ENCODE data around the gene PET100. TPM values are rescaled to one million over a fixed set of nuclear protein-coding genes. Genes with fewer than 3 reads are reported as not detected.

The PET100 gene
- total RNA-seq: 10 to 100 TPM; 23.7 to 40.4 (median 33.1) TPM

DNA sequence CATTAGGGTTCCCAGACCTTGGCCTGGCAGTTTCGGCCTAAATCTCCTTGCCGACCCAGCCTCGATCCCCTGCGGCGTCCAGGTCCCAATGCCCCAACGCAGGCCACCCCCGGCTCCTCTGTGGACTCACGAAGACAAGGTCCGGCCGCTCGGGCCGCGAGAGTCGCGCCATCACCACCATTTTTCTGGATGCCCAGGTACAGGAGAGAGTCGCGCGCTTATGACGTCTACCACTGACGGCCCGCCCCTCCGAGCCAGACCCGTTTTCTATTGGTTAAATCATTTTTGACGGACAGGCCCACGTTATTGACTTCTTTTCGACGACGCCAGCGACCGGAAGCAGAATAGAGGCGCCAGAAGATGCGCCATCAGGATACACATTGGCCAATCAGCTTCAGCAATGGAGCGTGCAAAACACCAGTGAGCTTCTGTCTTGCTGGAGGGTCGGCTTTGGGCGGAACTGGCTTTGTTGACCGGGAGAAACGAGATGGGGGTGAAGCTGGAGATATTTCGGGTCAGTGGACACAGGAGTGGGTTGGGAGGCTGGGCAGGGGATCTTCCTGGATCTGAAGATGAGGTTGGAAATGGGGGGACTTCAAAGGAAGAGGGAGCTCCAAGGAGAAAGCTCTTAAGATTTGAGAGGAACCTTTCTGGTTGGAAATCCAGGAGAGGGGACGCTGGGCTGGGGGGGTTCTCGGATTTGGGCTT lies at the start of gene PET100, which contains the start of gene XAB2:
TSS of gene PET100 (plus strand) at position 447 of the 708 bp plus-strand sequence. CDS start at position 488, 41 bp downstream.
TSS of gene XAB2 (minus strand) at position 199 of the 708 bp plus-strand sequence. CDS start at position 181, 18 bp downstream.
- Histone ChIP-seq H3K27ac (peak within 1 kb of the TSS; percentile 89 to 95), H3K4me3 (peak within 1 kb of the TSS; percentile 83 to 99 (median 92)), H3K9me3 (no peaks in the 10 kb centered on the region), H3K27me3 (no peaks in the 10 kb centered on the region), H3K4me1 (peaks cover 5 to 19% of the 10 kb centered on the region in 2 donors), H3K36me3 (no peaks in the 10 kb centered on the region)
- TF ChIP-seq POLR2AphosphoS5 (IDR thresholded peaks at IDR 0.05) (peak; percentile 85 to 97 (median 87)), CTCF (IDR thresholded peaks at IDR 0.05) (no peak), POLR2A (IDR thresholded peaks at IDR 0.05) (peak; percentile 35)
- DNase-seq (ENCODE audit: low spot score in 2 of 2): peak; percentile 96 to 99
- intact Hi-C loops (cut with DNase I; ENCODE audit: low total_unique reads): no loop called here

- intact Hi-C loops (cut with DNase I; ENCODE audit: low total_unique reads): no loop called here
Observed at GRCh38 chr19:7582446-7582845, 47.1 kb upstream of the PET100 start.

DNA sequence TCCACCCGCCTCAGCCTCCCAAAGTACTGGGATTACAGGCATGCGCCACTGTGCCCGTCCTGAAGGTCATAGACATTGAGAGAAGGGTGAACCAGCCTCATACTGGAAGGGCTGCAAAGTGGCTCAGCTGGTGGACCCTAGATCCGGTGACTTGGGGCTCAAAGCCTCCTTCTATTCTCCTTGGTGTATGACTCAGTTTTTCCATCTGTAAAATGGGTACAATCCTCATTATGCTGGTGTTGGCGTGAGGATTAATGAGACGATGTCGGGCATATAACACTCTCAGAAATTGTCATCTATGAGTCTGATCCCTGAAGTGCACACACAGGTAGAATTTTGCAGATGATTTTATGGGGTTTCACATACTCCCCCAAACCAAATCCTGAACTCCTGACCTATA lies 39.8 kb upstream of the PET100 start:
- no peak for DNase-seq (ENCODE audit: low spot score in 2 of 2)
- TF ChIP-seq CTCF (IDR thresholded peaks at IDR 0.05) (no peak), POLR2A (IDR thresholded peaks at IDR 0.05) (no peak), POLR2AphosphoS5 (IDR thresholded peaks at IDR 0.05) (no peak)
- peak overlapping the region; percentile 38 to 55 for H3K27ac ChIP-seq
- intact Hi-C loops (cut with DNase I; ENCODE audit: low total_unique reads): loop anchor here (1.0 kb wide), 1 partner anchor 32 kb away; no protein-coding TSS in a partner anchor
- H3K4me3 ChIP-seq: no peak overlapping the region
- H3K4me1 ChIP-seq: no peaks in the 10 kb centered on the region
- H3K27me3 ChIP-seq: no peaks in the 10 kb centered on the region
- no peaks in the 10 kb centered on the region for H3K9me3 ChIP-seq
- no peaks in the 10 kb centered on the region for H3K36me3 ChIP-seq

More at GRCh38 chr19:7582446-7582845, 47.1 kb upstream of the PET100 start:
- DNase-seq (ENCODE audit: low spot score in 2 of 2): peak in 1 of 2 donors; percentile 60
- Histone ChIP-seq H3K9me3 (no peaks in the 10 kb centered on the region), H3K27me3 (no peaks in the 10 kb centered on the region), H3K27ac (no peak overlapping the region), H3K4me3 (no peak overlapping the region), H3K36me3 (no peaks in the 10 kb centered on the region), H3K4me1 (no peaks in the 10 kb centered on the region)
- TF ChIP-seq CTCF (IDR thresholded peaks at IDR 0.05) (no peak), POLR2A (IDR thresholded peaks at IDR 0.05) (no peak), POLR2AphosphoS5 (IDR thresholded peaks at IDR 0.05) (no peak)

GRCh38 chr19:7590256-7590655 lies 39.3 kb upstream of the PET100 start:
- no peak overlapping the region for H3K4me3 ChIP-seq
- no peaks in the 10 kb centered on the region for H3K36me3 ChIP-seq
- intact Hi-C loops (cut with DNase I; ENCODE audit: low total_unique reads): loop anchor here (1.0 kb wide), 1 partner anchor 32 kb away; no protein-coding TSS in a partner anchor
- TF ChIP-seq POLR2A (IDR thresholded peaks at IDR 0.05) (no peak), POLR2AphosphoS5 (IDR thresholded peaks at IDR 0.05) (no peak), CTCF (IDR thresholded peaks at IDR 0.05) (no peak)
- H3K9me3 ChIP-seq: no peaks in the 10 kb centered on the region
- H3K4me1 ChIP-seq: no peaks in the 10 kb centered on the region
- H3K27me3 ChIP-seq: no peaks in the 10 kb centered on the region
- peak overlapping the region; percentile 38 to 55 for H3K27ac ChIP-seq
- DNase-seq (ENCODE audit: low spot score in 2 of 2): peak; percentile 47 to 84

GRCh38 chr19:7595466-7596133 lies 34.0 kb upstream of the PET100 start, which contains the start of gene CAMSAP3:
Gene CAMSAP3, plus strand, starts transcription at chr19:7595863. Its CDS starts 140 bp downstream, at chr19:7596003.
- DNase-seq (ENCODE audit: low spot score in 2 of 2): no peak
- H3K4me3 ChIP-seq: peak within 1 kb of the TSS in 2 of 3 donors; percentile 64 to 75
- intact Hi-C loops (cut with DNase I; ENCODE audit: low total_unique reads): no loop called here
- H3K9me3 ChIP-seq: no peaks in the 10 kb centered on the region
- peak within 1 kb of the TSS; percentile 54 to 71 for H3K27ac ChIP-seq
- TF ChIP-seq CTCF (IDR thresholded peaks at IDR 0.05) (no peak), POLR2A (IDR thresholded peaks at IDR 0.05) (no peak), POLR2AphosphoS5 (IDR thresholded peaks at IDR 0.05) (no peak)
- peaks cover 0 to 9% of the 10 kb centered on the region in 2 donors for H3K27me3 ChIP-seq
- H3K36me3 ChIP-seq: no peaks in the 10 kb centered on the region
- H3K4me1 ChIP-seq: no peaks in the 10 kb centered on the region

Measured in breast epithelium (tissue), 4 donors.